ENCODE data around the gene CRYBG2.
"Not testable (repeated sequence)": the region's sequence is repeated elsewhere in the genome, so short reads cannot be mapped to it uniquely, and the experiment has no call there.

The CRYBG2 gene

DNA sequence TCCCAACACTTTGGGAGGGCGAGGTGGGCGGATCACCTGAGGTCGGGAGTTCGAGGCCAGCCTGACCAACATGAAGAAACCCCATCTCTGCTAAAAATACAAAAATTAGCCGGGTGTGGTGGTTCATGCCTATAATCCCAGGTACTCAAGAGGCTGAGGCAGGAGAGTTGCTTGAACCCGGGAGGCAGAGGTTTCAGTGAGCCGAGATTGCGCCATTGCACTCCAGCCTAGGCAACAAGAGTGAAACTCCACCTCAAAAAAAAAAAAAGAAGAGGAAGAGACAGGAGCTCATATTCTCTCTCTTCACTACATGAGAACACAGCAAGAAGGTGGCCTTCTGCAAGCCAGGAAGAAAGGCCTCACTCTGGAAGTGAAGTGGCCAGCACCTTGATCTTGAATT lies 20.6 kb downstream of the CRYBG2 start:
- H3K4me1 Mint-ChIP-seq (ENCODE audit: low read depth): peaks cover 11% of the 10 kb centered on the region
- H3K27ac Mint-ChIP-seq; H3K36me3 Mint-ChIP-seq (ENCODE audit: low read depth); H3K9me3 Mint-ChIP-seq; intact Hi-C loops (cut with micrococcal nuclease); H3K4me3 Mint-ChIP-seq: not testable (repeated sequence)
- peaks cover 41% of the 10 kb centered on the region for H3K27me3 Mint-ChIP-seq

- Mint-ChIP-seq H3K4me3 (no peak overlapping the region), H3K27me3 (peaks cover 19% of the 10 kb centered on the region), H3K9me3 (no peaks in the 10 kb centered on the region), H3K4me1 (ENCODE audit: low read depth) (no peaks in the 10 kb centered on the region), H3K27ac (no peak overlapping the region), H3K36me3 (ENCODE audit: low read depth) (no peaks in the 10 kb centered on the region)
- intact Hi-C loops (cut with micrococcal nuclease): no loop called here
Measured at GRCh38 chr1:26330276-26330675, 23.7 kb downstream of the CRYBG2 start.

DNA sequence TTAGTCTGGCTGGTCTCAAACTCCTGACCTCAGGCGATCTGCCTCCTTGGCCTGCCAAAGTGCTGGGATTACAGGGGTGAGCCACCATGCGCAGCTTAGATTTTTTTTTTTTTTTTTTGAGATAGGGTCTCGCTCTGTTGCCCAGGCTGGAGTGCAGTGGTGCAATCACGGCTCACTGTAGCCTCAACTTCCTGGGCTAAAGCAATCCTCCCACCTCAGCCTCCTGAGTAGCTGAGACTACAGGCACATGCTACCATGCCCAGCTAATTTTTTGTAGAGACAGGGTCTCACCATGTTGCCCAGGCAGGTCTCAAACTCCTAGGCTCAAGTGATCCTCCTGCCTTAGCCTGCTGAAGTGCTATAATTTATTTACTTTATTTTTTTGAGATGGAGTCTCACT lies 24.6 kb downstream of the CRYBG2 start:
- H3K36me3 Mint-ChIP-seq (ENCODE audit: low read depth); H3K27ac Mint-ChIP-seq; H3K9me3 Mint-ChIP-seq; H3K4me3 Mint-ChIP-seq; H3K4me1 Mint-ChIP-seq (ENCODE audit: low read depth); intact Hi-C loops (cut with micrococcal nuclease): not testable (repeated sequence)
- H3K27me3 Mint-ChIP-seq: peaks cover 11% of the 10 kb centered on the region

DNA sequence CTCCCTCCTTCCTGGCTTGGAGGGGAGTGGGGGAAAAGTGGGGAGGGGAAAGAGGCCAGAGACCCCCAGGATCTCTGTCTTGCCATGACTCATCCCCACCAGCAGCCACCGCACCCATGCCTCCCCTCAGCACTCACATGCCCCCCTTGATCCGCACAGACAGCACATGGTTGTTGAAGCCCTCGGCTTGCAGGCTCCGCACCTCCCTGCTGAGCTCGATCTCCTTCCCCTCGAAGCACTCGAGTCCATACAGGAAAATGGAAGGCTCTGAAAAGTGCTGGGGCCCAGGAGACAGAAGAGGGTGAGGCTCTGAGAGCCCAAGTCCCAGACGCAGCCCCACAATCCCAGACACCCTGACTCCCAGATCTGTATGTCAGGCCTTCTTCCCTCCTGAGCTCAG lies 25.3 kb downstream of the CRYBG2 start:
- intact Hi-C loops (cut with micrococcal nuclease): no loop called here
- peaks cover 11% of the 10 kb centered on the region for H3K27me3 Mint-ChIP-seq
- H3K36me3 Mint-ChIP-seq (ENCODE audit: low read depth): peaks cover 10% of the 10 kb centered on the region
- no peak overlapping the region for H3K27ac Mint-ChIP-seq
- H3K9me3 Mint-ChIP-seq: no peaks in the 10 kb centered on the region
- no peaks in the 10 kb centered on the region for H3K4me1 Mint-ChIP-seq (ENCODE audit: low read depth)
- no peak overlapping the region for H3K4me3 Mint-ChIP-seq

DNA sequence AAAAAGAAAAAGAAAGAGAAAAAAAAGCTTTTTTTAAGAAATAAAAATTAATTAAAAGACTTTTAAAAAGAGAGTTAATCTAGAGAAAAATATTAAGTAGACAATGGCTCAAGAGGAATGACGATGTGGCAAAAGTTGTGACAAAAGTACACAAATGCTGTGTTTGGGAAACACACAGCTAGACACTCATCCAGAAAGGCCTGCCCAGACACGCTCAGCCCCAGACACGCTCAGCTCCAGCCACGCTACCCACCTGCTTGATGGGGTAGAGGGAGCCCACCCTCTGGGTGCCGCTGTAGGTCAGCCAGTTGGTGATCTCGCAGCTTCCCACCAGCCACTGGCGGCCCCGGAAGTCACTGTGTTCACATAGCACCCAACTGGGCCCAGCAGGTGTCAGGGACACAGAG lies 26.0 kb downstream of the CRYBG2 start:
- H3K36me3 Mint-ChIP-seq (ENCODE audit: low read depth): peaks cover 17% of the 10 kb centered on the region
- H3K27ac Mint-ChIP-seq: no peak overlapping the region
- intact Hi-C loops (cut with micrococcal nuclease): no loop called here
- no peak overlapping the region for H3K4me3 Mint-ChIP-seq
- peaks cover under 1% of the 10 kb centered on the region for H3K4me1 Mint-ChIP-seq (ENCODE audit: low read depth)
- peaks cover 11% of the 10 kb centered on the region for H3K27me3 Mint-ChIP-seq
- H3K9me3 Mint-ChIP-seq: no peaks in the 10 kb centered on the region

DNA sequence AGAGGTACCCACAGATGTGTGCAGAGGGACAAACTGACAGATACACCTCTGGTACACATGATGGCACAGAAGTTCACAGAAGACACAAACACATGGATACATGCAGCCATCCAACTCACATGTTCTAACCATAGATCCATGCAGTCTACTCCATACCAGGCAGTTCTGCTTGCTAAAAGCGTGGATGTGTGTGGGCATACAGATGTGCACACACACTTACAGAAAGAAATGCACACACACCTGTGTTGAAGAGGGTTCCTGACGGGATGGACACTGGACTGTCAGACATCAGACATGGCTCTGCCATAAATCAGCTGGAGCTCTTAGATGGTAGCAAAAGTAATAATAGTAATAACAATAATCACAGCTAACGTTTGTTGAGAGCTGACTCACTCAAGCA lies 29.4 kb downstream of the CRYBG2 start:
- Mint-ChIP-seq H3K4me3 (no peak overlapping the region), H3K9me3 (no peaks in the 10 kb centered on the region), H3K27ac (no peak overlapping the region), H3K27me3 (peaks cover 5% of the 10 kb centered on the region), H3K36me3 (ENCODE audit: low read depth) (peaks cover 45% of the 10 kb centered on the region), H3K4me1 (ENCODE audit: low read depth) (peaks cover 26% of the 10 kb centered on the region)
- intact Hi-C loops (cut with micrococcal nuclease): loop anchor here (5.0 kb wide), 2 partner anchors 157 to 217 kb away; partner anchors contain the start of genes C1orf232 and ZNF593

GRCh38 chr1:26323382-26323781 lies 30.5 kb downstream of the CRYBG2 start:
- no peak overlapping the region for H3K27ac Mint-ChIP-seq
- peaks cover 38% of the 10 kb centered on the region for H3K4me1 Mint-ChIP-seq (ENCODE audit: low read depth)
- no peaks in the 10 kb centered on the region for H3K9me3 Mint-ChIP-seq
- peaks cover 45% of the 10 kb centered on the region for H3K36me3 Mint-ChIP-seq (ENCODE audit: low read depth)
- H3K27me3 Mint-ChIP-seq: no peaks in the 10 kb centered on the region
- intact Hi-C loops (cut with micrococcal nuclease): loop anchor here (5.0 kb wide), 2 partner anchors 156 to 216 kb away; partner anchors contain the start of genes C1orf232 and ZNF593
- H3K4me3 Mint-ChIP-seq: no peak overlapping the region

DNA sequence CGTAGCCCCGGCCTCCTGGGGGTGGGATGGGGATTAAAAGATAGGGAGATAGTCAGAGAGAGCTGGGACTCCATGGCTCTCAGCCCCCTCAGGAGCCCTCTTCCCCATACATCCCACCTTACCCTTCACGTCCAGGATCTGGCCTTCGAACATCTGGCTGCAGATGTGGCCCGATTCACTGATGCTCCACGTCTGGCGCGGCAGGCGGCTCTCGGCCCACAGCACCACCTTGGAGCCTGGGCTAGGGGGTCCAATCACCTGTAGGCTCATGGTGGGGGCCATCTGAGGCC lies 31.9 kb downstream of the CRYBG2 start:
- Mint-ChIP-seq H3K27ac (no peak overlapping the region), H3K36me3 (ENCODE audit: low read depth) (peaks cover 45% of the 10 kb centered on the region), H3K4me1 (ENCODE audit: low read depth) (peaks cover 52% of the 10 kb centered on the region), H3K9me3 (no peaks in the 10 kb centered on the region), H3K27me3 (no peaks in the 10 kb centered on the region), H3K4me3 (no peak overlapping the region)
- intact Hi-C loops (cut with micrococcal nuclease): loop anchor here (5.0 kb wide), 2 partner anchors 155 to 215 kb away; partner anchors contain the start of genes C1orf232 and ZNF593

- Mint-ChIP-seq H3K27me3 (no peaks in the 10 kb centered on the region), H3K9me3 (no peaks in the 10 kb centered on the region), H3K36me3 (ENCODE audit: low read depth) (peaks cover 45% of the 10 kb centered on the region), H3K4me3 (peak overlapping the region; percentile 58), H3K27ac (peak overlapping the region; percentile 85), H3K4me1 (ENCODE audit: low read depth) (peaks cover 57% of the 10 kb centered on the region)
- intact Hi-C loops (cut with micrococcal nuclease): loop anchor here (1.0 to 5.0 kb wide), 4 partner anchors 15 to 214 kb away; partner anchors contain the start of genes C1orf232, UBXN11 and ZNF593
Measured at GRCh38 chr1:26321315-26322041, 32.5 kb downstream of the CRYBG2 start.

DNA sequence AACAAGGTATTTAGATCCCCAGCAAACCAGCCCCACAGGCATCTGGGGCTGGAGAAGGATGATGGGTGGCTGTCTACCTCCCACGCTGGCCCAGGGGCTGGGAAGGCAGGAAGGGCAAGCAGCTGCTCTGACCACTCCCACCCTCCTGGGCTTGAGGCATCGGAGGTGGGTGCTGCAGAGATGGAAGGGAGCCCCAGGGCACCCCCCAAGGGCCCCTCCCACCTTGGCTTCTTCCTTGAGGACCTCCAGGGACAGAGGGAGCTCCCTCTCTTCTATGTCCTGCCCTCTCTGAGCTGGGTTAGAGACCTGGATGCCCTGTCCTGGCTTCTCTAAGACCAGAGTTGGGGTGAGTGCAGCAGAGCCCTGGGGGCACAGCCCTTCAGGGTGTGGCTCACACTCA lies 33.0 kb downstream of the CRYBG2 start:
- Mint-ChIP-seq H3K27ac (peak overlapping the region; percentile 85), H3K4me3 (no peak overlapping the region), H3K27me3 (no peaks in the 10 kb centered on the region), H3K9me3 (no peaks in the 10 kb centered on the region), H3K4me1 (ENCODE audit: low read depth) (peaks cover 63% of the 10 kb centered on the region), H3K36me3 (ENCODE audit: low read depth) (peaks cover 45% of the 10 kb centered on the region)
- intact Hi-C loops (cut with micrococcal nuclease): loop anchor here (1.0 to 5.0 kb wide), 4 partner anchors 14 to 214 kb away; partner anchors contain the start of genes C1orf232, UBXN11 and ZNF593

GRCh38 chr1:26318338-26319064 lies 35.4 kb downstream of the CRYBG2 start:
- peaks cover 87% of the 10 kb centered on the region for H3K4me1 Mint-ChIP-seq (ENCODE audit: low read depth)
- H3K36me3 Mint-ChIP-seq (ENCODE audit: low read depth): peaks cover 33% of the 10 kb centered on the region
- intact Hi-C loops (cut with micrococcal nuclease): loop anchor here (2.0 kb wide), 2 partner anchors 30 to 44 kb away; no protein-coding TSS in a partner anchor
- peaks cover 2% of the 10 kb centered on the region for H3K9me3 Mint-ChIP-seq
- peak overlapping the region; percentile 74 for H3K4me3 Mint-ChIP-seq
- H3K27ac Mint-ChIP-seq: peak overlapping the region; percentile 85
- H3K27me3 Mint-ChIP-seq: no peaks in the 10 kb centered on the region

GRCh38 chr1:26317612-26318337 lies 36.2 kb downstream of the CRYBG2 start, which contains the start of gene CD52:
TSS of gene CD52 (plus strand) at chr1:26317958. CDS start at chr1:26318018, 60 bp downstream.
- intact Hi-C loops (cut with micrococcal nuclease): loop anchor here (2.0 kb wide), 2 partner anchors 29 to 43 kb away; no protein-coding TSS in a partner anchor

GRCh38 chr1:26317146-26317545 lies 36.8 kb downstream of the CRYBG2 start:
- intact Hi-C loops (cut with micrococcal nuclease): no loop called here
- no peaks in the 10 kb centered on the region for H3K27me3 Mint-ChIP-seq
- peaks cover 9% of the 10 kb centered on the region for H3K9me3 Mint-ChIP-seq
- peaks cover 21% of the 10 kb centered on the region for H3K36me3 Mint-ChIP-seq (ENCODE audit: low read depth)
- peaks cover 91% of the 10 kb centered on the region for H3K4me1 Mint-ChIP-seq (ENCODE audit: low read depth)
- peak overlapping the region; percentile 85 for H3K27ac Mint-ChIP-seq
- H3K4me3 Mint-ChIP-seq: peak overlapping the region; percentile 74

More at GRCh38 chr1:26317612-26318337, 36.2 kb downstream of the CRYBG2 start, which contains the start of gene CD52:
- Mint-ChIP-seq H3K9me3 (peaks cover 9% of the 10 kb centered on the region), H3K4me1 (ENCODE audit: low read depth) (peaks cover 92% of the 10 kb centered on the region), H3K4me3 (peak within 1 kb of the TSS; percentile 74), H3K36me3 (ENCODE audit: low read depth) (peaks cover 26% of the 10 kb centered on the region), H3K27ac (peak within 1 kb of the TSS; percentile 85), H3K27me3 (no peaks in the 10 kb centered on the region)
